ENCODE results near the gene RHEB.

RHEB gene

GRCh38 chr7:151468217-151469018 is 51.3 kb downstream of the RHEB start:
- TF ChIP-seq CTCF (IDR thresholded peaks at IDR 0.05), result no peak
- DNase-seq (ENCODE audit: low spot score), result no peak
- Histone ChIP-seq H3K27ac (no peak overlapping the region), H3K4me3 (no peak overlapping the region)

GRCh38 chr7:151465169-151465568 is 54.5 kb downstream of the RHEB start:
- no peak for DNase-seq (ENCODE audit: low spot score)
- TF ChIP-seq CTCF (IDR thresholded peaks at IDR 0.05), result no peak
- Histone ChIP-seq H3K4me3 (no peak overlapping the region), H3K27ac (no peak overlapping the region)

- H3K4me3 ChIP-seq, result no peak overlapping the region
- TF ChIP-seq CTCF (IDR thresholded peaks at IDR 0.05), result no peak
- H3K27ac ChIP-seq, result peak overlapping the region in 1 of 2 donors; percentile 95
- DNase-seq (ENCODE audit: low spot score), result no peak
Measured at GRCh38 chr7:151462306-151462779, 57.4 kb downstream of the RHEB start.

GRCh38 chr7:151461942-151462230 is 57.8 kb downstream of the RHEB start:
- DNase-seq (ENCODE audit: low spot score), result no peak
- peak overlapping the region; percentile 82 to 95 for H3K27ac ChIP-seq
- no peak overlapping the region for H3K4me3 ChIP-seq
- TF ChIP-seq CTCF (IDR thresholded peaks at IDR 0.05), result no peak

DNA sequence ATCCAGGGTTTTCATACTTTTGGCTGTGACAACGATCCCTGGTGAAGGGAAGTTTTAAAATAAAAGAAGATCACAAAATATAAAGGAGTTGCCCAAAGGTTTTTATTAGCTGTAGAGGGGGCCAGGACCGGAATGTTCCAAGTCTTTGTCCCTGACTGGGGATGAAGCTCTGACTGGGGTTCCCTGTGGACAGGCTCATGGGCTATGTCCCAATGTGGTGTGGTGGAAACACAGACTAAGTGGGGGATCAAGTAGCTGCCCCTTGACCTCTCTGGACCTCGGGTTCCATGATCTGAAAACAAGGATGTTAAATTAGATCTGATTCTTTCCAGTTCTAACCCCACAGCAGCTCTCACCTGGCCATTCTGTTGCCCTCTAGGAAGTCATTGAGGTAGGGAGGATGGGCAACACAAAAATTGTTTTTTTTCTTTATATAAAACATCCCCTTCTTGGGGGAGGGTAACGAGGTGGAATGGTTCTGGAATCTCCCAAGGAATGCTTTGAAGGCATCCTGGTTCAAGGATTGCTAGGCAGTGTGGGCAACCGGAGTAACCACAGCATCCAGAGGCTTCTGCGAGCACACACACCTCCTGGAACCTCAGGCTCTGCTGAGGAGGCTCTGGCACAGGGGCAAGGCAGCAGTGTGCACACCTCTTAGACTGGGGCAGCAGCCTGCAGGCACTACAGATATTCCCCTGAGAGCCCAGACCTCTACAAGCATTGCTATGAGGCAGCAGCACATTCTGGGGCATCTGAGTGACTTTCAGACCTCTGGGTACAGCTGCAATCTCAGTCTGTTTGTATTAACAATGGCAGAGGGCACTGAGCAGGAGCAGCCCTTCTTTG is 58.4 kb downstream of the RHEB start:
- TF ChIP-seq CTCF (IDR thresholded peaks at IDR 0.05), result no peak
- DNase-seq (ENCODE audit: low spot score), result no peak
- Histone ChIP-seq H3K27ac (peak overlapping the region; percentile 82 to 95), H3K4me3 (peak overlapping the region; percentile 55)

- peak overlapping the region; percentile 55 for H3K4me3 ChIP-seq
- no peak for TF ChIP-seq CTCF (IDR thresholded peaks at IDR 0.05)
- H3K27ac ChIP-seq, result peak overlapping the region; percentile 82 to 95
- no peak for DNase-seq (ENCODE audit: low spot score)
Measured at GRCh38 chr7:151460474-151460855, 59.2 kb downstream of the RHEB start.
